ENCODE measurements around the gene MPC1L. TPM values are rescaled to one million over a fixed set of nuclear protein-coding genes. Genes with fewer than 3 reads are reported as not detected.

MPC1L gene
- polyA plus RNA-seq, 1 donor (not counting 4 experiments of a cell fraction or from before 2014, with no cell fraction given), result not detected

- H3K9ac ChIP-seq (ENCODE audit: control insufficient read depth, extremely low read depth, insufficient read depth, low read length), result no peak overlapping the region
- H3K79me2 ChIP-seq (ENCODE audit: control insufficient read depth, insufficient read depth, low read length), result no peaks in the 10 kb centered on the region
- H2AFZ ChIP-seq (ENCODE audit: control insufficient read depth, low read length), result no peak overlapping the region
- H3K4me2 ChIP-seq (ENCODE audit: control insufficient read depth, extremely low read depth, insufficient read depth, low read depth, low read length), result no peak overlapping the region
- no peaks in the 10 kb centered on the region for H4K20me1 ChIP-seq (ENCODE audit: control insufficient read depth, extremely low read depth, insufficient read depth, low read length)
- H3K4me3 ChIP-seq (ENCODE audit: control insufficient read depth in 2 of 3, extremely low read depth in 1 of 3, insufficient read depth in 2 of 3, low read depth in 1 of 3, low read length in 3 of 3), result no peak overlapping the region
- H3K9me3 ChIP-seq (ENCODE audit: control insufficient read depth, low read depth, low read length), result no peaks in the 10 kb centered on the region
- TF ChIP-seq EZH2 (IDR thresholded peaks at IDR 0.05; ENCODE audit: low read length) (no peak), CTCF (optimal IDR thresholded peaks at IDR 0.05 in 1 of 3, IDR thresholded peaks at IDR 0.05 in 1 of 3, conservative IDR thresholded peaks at IDR 0.05 in 1 of 3; ENCODE audit: extremely low read depth in 1 of 3, insufficient read depth in 2 of 3, low read length in 3 of 3) (no peak)
- no peaks in the 10 kb centered on the region for H3K4me1 ChIP-seq (ENCODE audit: control insufficient read depth, extremely low read depth, insufficient read depth, low read length)
- peaks cover 11 to 12% of the 10 kb centered on the region in 2 experiments for H3K36me3 ChIP-seq (ENCODE audit: control insufficient read depth in 2 of 2, extremely low read depth in 1 of 2, insufficient read depth in 2 of 2, low read length in 2 of 2)
- DNase-seq (ENCODE audit: low read depth, low spot score) (no peak), FAIRE-seq (no peak)
- dilution Hi-C loops (cut with MboI; ENCODE audit: extremely low pct_ligation_motif_present, low sequenced_read_pairs), result no loop called here
- no peak overlapping the region for H3K27ac ChIP-seq (ENCODE audit: control insufficient read depth, insufficient read depth, low read length)
- no peaks in the 10 kb centered on the region for H3K9me1 ChIP-seq (ENCODE audit: control insufficient read depth, extremely low read depth, insufficient read depth, low read length)
- no peaks in the 10 kb centered on the region for H3K27me3 ChIP-seq (ENCODE audit: control insufficient read depth, extremely low read depth, insufficient read depth, low read length)
Observed at GRCh38 chrX:40663078-40663740, 40.0 kb downstream of the MPC1L start.

GRCh38 chrX:40663880-40664630, 40.8 kb downstream of the MPC1L start:
- H3K36me3 ChIP-seq (ENCODE audit: control insufficient read depth in 2 of 2, extremely low read depth in 1 of 2, insufficient read depth in 2 of 2, low read length in 2 of 2), result peaks cover 8 to 9% of the 10 kb centered on the region in 2 experiments

More at GRCh38 chrX:40663880-40664630, 40.8 kb downstream of the MPC1L start:
- no peak overlapping the region for H3K4me2 ChIP-seq (ENCODE audit: control insufficient read depth, extremely low read depth, insufficient read depth, low read depth, low read length)
- FAIRE-seq (no peak), DNase-seq (ENCODE audit: low read depth, low spot score) (no peak)
- H3K9me3 ChIP-seq (ENCODE audit: control insufficient read depth, low read depth, low read length), result no peaks in the 10 kb centered on the region
- H2AFZ ChIP-seq (ENCODE audit: control insufficient read depth, low read length), result no peak overlapping the region
- H3K79me2 ChIP-seq (ENCODE audit: control insufficient read depth, insufficient read depth, low read length), result no peaks in the 10 kb centered on the region
- no peak overlapping the region for H3K27ac ChIP-seq (ENCODE audit: control insufficient read depth, insufficient read depth, low read length)
- TF ChIP-seq EZH2 (IDR thresholded peaks at IDR 0.05; ENCODE audit: low read length) (no peak), CTCF (optimal IDR thresholded peaks at IDR 0.05 in 1 of 3, IDR thresholded peaks at IDR 0.05 in 1 of 3, conservative IDR thresholded peaks at IDR 0.05 in 1 of 3; ENCODE audit: extremely low read depth in 1 of 3, insufficient read depth in 2 of 3, low read length in 3 of 3) (peak in 1 of 3 experiments; percentile 20)
- dilution Hi-C loops (cut with MboI; ENCODE audit: extremely low pct_ligation_motif_present, low sequenced_read_pairs), result no loop called here
- H3K9me1 ChIP-seq (ENCODE audit: control insufficient read depth, extremely low read depth, insufficient read depth, low read length), result no peaks in the 10 kb centered on the region
- H3K9ac ChIP-seq (ENCODE audit: control insufficient read depth, extremely low read depth, insufficient read depth, low read length), result no peak overlapping the region
- H3K4me1 ChIP-seq (ENCODE audit: control insufficient read depth, extremely low read depth, insufficient read depth, low read length), result no peaks in the 10 kb centered on the region
- H3K27me3 ChIP-seq (ENCODE audit: control insufficient read depth, extremely low read depth, insufficient read depth, low read length), result no peaks in the 10 kb centered on the region
- no peak overlapping the region for H3K4me3 ChIP-seq (ENCODE audit: control insufficient read depth in 2 of 3, extremely low read depth in 1 of 3, insufficient read depth in 2 of 3, low read depth in 1 of 3, low read length in 3 of 3)
- no peaks in the 10 kb centered on the region for H4K20me1 ChIP-seq (ENCODE audit: control insufficient read depth, extremely low read depth, insufficient read depth, low read length)
